ENCODE measurements around the gene CMTM6.

GRCh38 chr3:32484436-32484835 lies 18.2 kb downstream of the CMTM6 start:
- TF ChIP-seq POLR2A (IDR thresholded peaks at IDR 0.05; ENCODE audit: low read length) (no peak), GATA1 (IDR thresholded peaks at IDR 0.05; ENCODE audit: low read depth, low read length) (no peak)

All from erythroblast (primary cell).